Measurements from ENCODE around the gene ADAP1.

DNA sequence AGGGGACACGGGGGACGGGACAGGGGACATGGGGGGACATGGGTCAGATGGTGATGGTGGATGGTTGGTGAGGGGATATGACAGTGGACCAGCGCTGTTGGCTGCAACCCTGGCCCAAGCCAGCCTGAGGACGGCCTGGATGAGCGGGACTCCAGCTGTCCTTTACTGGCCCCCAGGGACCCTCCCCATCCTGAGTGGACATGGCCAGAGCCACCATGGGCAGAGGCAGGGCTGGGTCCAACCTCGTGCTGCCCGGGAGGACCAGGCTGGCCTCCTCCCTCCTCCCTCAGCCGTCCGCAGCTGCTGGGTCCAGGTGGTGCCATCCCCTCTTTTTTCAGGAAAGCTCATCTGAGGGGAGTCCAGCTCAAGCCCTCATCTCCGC lies 47.7 kb downstream of the ADAP1 start:
- TF ChIP-seq, protein P1, sequence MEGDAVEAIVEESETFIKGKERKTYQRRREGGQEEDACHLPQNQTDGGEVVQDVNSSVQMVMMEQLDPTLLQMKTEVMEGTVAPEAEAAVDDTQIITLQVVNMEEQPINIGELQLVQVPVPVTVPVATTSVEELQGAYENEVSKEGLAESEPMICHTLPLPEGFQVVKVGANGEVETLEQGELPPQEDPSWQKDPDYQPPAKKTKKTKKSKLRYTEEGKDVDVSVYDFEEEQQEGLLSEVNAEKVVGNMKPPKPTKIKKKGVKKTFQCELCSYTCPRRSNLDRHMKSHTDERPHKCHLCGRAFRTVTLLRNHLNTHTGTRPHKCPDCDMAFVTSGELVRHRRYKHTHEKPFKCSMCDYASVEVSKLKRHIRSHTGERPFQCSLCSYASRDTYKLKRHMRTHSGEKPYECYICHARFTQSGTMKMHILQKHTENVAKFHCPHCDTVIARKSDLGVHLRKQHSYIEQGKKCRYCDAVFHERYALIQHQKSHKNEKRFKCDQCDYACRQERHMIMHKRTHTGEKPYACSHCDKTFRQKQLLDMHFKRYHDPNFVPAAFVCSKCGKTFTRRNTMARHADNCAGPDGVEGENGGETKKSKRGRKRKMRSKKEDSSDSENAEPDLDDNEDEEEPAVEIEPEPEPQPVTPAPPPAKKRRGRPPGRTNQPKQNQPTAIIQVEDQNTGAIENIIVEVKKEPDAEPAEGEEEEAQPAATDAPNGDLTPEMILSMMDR (conservative IDR thresholded peaks at IDR 0.05; ENCODE audit: low read length): no peak
- TF ChIP-seq EZH2phosphoT487 (IDR thresholded peaks at IDR 0.05; ENCODE audit: borderline replicate concordance): no peak

Measured in Loucy (cell line).